Measurements from ENCODE around the gene ARFGEF2.

DNA sequence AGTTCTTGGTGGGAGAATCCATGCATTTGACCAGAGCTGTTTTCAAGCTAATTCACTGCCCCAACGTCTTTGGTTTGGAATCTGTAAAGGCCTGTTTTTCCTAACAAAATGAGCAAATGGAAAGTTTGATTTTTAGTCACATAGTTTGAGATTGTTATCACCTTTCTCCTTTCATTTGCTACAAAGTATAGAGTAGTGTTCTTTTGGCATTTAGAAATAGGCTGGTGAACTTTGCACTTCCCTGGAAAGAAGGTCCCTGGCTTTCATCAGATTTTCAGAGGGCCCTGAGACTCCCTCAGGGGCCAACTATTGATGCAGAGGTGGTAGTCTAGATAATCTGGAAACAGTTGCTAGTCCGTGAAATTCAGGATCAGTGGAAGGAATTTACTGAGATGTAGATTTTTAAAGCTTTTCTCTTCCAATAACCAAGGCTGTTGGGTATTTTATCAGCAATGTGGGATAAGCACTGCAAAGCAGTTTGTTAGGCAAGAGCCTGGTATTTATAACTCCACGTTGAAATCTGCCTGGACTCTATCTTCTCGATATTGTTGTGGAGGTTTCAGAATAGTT lies 1.7 kb downstream of the ARFGEF2 start:
- TF ChIP-seq, protein P1, sequence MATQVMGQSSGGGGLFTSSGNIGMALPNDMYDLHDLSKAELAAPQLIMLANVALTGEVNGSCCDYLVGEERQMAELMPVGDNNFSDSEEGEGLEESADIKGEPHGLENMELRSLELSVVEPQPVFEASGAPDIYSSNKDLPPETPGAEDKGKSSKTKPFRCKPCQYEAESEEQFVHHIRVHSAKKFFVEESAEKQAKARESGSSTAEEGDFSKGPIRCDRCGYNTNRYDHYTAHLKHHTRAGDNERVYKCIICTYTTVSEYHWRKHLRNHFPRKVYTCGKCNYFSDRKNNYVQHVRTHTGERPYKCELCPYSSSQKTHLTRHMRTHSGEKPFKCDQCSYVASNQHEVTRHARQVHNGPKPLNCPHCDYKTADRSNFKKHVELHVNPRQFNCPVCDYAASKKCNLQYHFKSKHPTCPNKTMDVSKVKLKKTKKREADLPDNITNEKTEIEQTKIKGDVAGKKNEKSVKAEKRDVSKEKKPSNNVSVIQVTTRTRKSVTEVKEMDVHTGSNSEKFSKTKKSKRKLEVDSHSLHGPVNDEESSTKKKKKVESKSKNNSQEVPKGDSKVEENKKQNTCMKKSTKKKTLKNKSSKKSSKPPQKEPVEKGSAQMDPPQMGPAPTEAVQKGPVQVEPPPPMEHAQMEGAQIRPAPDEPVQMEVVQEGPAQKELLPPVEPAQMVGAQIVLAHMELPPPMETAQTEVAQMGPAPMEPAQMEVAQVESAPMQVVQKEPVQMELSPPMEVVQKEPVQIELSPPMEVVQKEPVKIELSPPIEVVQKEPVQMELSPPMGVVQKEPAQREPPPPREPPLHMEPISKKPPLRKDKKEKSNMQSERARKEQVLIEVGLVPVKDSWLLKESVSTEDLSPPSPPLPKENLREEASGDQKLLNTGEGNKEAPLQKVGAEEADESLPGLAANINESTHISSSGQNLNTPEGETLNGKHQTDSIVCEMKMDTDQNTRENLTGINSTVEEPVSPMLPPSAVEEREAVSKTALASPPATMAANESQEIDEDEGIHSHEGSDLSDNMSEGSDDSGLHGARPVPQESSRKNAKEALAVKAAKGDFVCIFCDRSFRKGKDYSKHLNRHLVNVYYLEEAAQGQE (IDR thresholded peaks at IDR 0.05; ENCODE audit: low read depth), result no peak
- TF ChIP-seq, protein P2, sequence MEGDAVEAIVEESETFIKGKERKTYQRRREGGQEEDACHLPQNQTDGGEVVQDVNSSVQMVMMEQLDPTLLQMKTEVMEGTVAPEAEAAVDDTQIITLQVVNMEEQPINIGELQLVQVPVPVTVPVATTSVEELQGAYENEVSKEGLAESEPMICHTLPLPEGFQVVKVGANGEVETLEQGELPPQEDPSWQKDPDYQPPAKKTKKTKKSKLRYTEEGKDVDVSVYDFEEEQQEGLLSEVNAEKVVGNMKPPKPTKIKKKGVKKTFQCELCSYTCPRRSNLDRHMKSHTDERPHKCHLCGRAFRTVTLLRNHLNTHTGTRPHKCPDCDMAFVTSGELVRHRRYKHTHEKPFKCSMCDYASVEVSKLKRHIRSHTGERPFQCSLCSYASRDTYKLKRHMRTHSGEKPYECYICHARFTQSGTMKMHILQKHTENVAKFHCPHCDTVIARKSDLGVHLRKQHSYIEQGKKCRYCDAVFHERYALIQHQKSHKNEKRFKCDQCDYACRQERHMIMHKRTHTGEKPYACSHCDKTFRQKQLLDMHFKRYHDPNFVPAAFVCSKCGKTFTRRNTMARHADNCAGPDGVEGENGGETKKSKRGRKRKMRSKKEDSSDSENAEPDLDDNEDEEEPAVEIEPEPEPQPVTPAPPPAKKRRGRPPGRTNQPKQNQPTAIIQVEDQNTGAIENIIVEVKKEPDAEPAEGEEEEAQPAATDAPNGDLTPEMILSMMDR (IDR thresholded peaks at IDR 0.05 in 2 of 3, conservative IDR thresholded peaks at IDR 0.05 in 1 of 3; ENCODE audit: borderline replicate concordance in 1 of 3, insufficient read depth in 1 of 3, low read depth in 2 of 3, low read length in 2 of 3), result no peak
